HepG2 (cell line): ENCODE results near the gene ABCG4. TPM values are rescaled to one million over a fixed set of nuclear protein-coding genes. Genes with fewer than 3 reads are reported as not detected.
A peak's percentile ranks its signal among the peaks of the same experiment; 100 is the strongest.

Experiments
- ATAC-seq: fragments of 200-7000 bp; cut with Tn5 transposase; 3 replicates; pipeline ENCODE4 v1.9.1; 2020; ENCODE audit warnings: mild to moderate bottlenecking, moderate library complexity
- BruUV-seq: library from RNA; stranded (reverse); fragments of 400-500 nt; replicated peaks from 2 replicates; lab custom pipeline; 2021; lab: Mats Ljungman, UMichigan
- CTCF ChIA-PET: fragments of 300-600 bp; formaldehyde crosslinking; extraction: SDS; loops from one replicate; lab custom pipeline; 2021; ENCODE audit warnings: low total read pairs, inconsistent platforms, low intra/inter-chr PET ratio; lab: Yijun Ruan, JAX
- POLR2A ChIA-PET: fragments of 350-600 bp; sonication (Branson Sonifier 250); formaldehyde crosslinking; loops from one replicate; lab custom pipeline; 2020; ENCODE audit warnings: antibody characterized with exemption, inconsistent platforms; lab: Yijun Ruan, JAX
- DNase-seq: peaks from one replicate; pipeline ENCODE4 v3.0.0-alpha.2; 2015; ENCODE audit warnings: low spot score
- FAIRE-seq: peaks from 3 replicates; lab custom pipeline; 2011; peaks lifted over from hg19 to GRCh38; lab: Jason Lieb, UNC
- H2AFZ ChIP-seq: one replicate; pipeline ENCODE4 v1.6.1; 2011; ENCODE audit warnings: low read length, inconsistent platforms
- H3K27ac ChIP-seq: fragments of 300-600 bp; 3 replicates; pipeline ENCODE4 v1.8.0; 2011; ENCODE audit warnings: mixed run types, mild to moderate bottlenecking, mixed read lengths, low read length, inconsistent platforms; ENCODE audit not compliant: insufficient read depth; ENCODE audit errors: extremely low read length
- H3K27me3 ChIP-seq, 2 experiments: fragments of 200-600 bp in 1 of 2; 2 replicates in 1 of 2; 3 replicates in 1 of 2; pipeline versions ENCODE4 v1.6.0 to v1.8.0; 2011; ENCODE audit warnings: low read length in 2 of 2, mild to moderate bottlenecking in 2 of 2, moderate library complexity in 2 of 2, inconsistent platforms in 1 of 2; ENCODE audit not compliant: insufficient read depth in 2 of 2, control insufficient read depth in 1 of 2
- H3K36me3 ChIP-seq, 2 experiments: fragments of 200-600 bp in 1 of 2; replicated peaks in 1 of 2; 2 replicates in 1 of 2; 3 replicates in 1 of 2; pipeline versions ENCODE4 v1.5.1 to v1.8.0; 2011; ENCODE audit warnings: low read length in 2 of 2, inconsistent platforms in 1 of 2; ENCODE audit not compliant: insufficient read depth in 2 of 2, control insufficient read depth in 1 of 2
- H3K4me1 ChIP-seq: 2 replicates; pipeline ENCODE4 v1.5.1; 2012; ENCODE audit warnings: low read length, inconsistent platforms; ENCODE audit not compliant: insufficient read depth
- H3K4me2 ChIP-seq: 2 replicates; pipeline ENCODE4 v1.6.0; 2011; ENCODE audit warnings: low read depth, low read length, inconsistent platforms
- H3K4me3 ChIP-seq, 3 experiments: fragments of 200-600 bp in 1 of 3; sonication (generic), shearing (Covaris generic) in 1 of 3; replicated peaks in 1 of 3; 2 replicates each; pipeline ENCODE4 v1.5.1; 2011 to 2016; ENCODE audit warnings: low read length in 3 of 3, inconsistent platforms in 2 of 3, low read depth in 2 of 3, mild to moderate bottlenecking in 2 of 3, control low read depth in 1 of 3, mixed read lengths in 1 of 3; ENCODE audit not compliant: insufficient read depth in 1 of 3
- H3K79me2 ChIP-seq: one replicate; pipeline ENCODE4 v1.6.1; 2011; ENCODE audit warnings: low read length, inconsistent platforms; ENCODE audit not compliant: insufficient read depth
- H3K9ac ChIP-seq: 2 replicates; pipeline ENCODE4 v1.6.0; 2011; ENCODE audit warnings: mild to moderate bottlenecking, low read depth, low read length, inconsistent platforms; ENCODE audit not compliant: insufficient read depth
- H3K9me3 ChIP-seq: 2 replicates; pipeline ENCODE4 v1.5.1; 2012; ENCODE audit warnings: mild to moderate bottlenecking, low read length
- H4K20me1 ChIP-seq: 2 replicates; pipeline ENCODE4 v1.6.0; 2011; ENCODE audit warnings: inconsistent platforms, mild to moderate bottlenecking, low read length, moderate library complexity; ENCODE audit not compliant: insufficient read depth
- GABPB1 ChIP-seq: IDR thresholded peaks from 2 replicates; pipeline ENCODE4 v1.6.1; 2016; ENCODE audit warnings: mild to moderate bottlenecking, missing genetic modification reagents, moderate library complexity, missing compliant biosample characterization
- KLF11 ChIP-seq: IDR thresholded peaks from 2 replicates; pipeline ENCODE4 v1.6.1; 2016; ENCODE audit warnings: missing compliant biosample characterization
- MED13 ChIP-seq: sonication (generic); formaldehyde crosslinking; IDR thresholded peaks from 2 replicates; pipeline ENCODE4 v1.5.0; 2020; ENCODE audit warnings: missing genetic modification reagents
- NFYB ChIP-seq: sonication (generic); formaldehyde crosslinking; IDR thresholded peaks from 2 replicates; pipeline ENCODE4 v1.4.0; 2020; ENCODE audit warnings: missing genetic modification reagents
- NFYC ChIP-seq: IDR thresholded peaks from 2 replicates; pipeline ENCODE4 v1.6.1; 2016; ENCODE audit warnings: missing genetic modification reagents, missing compliant biosample characterization
- POLR2AphosphoS5 ChIP-seq: IDR thresholded peaks from 2 replicates; pipeline ENCODE4 v1.6.1; 2012; ENCODE audit warnings: low read depth, low read length
- RBM22 ChIP-seq: fragments of 200-400 bp; formaldehyde crosslinking; optimal IDR thresholded peaks from 2 replicates; pipeline ENCODE3; 2017; ENCODE audit warnings: mild to moderate bottlenecking, low read length, moderate library complexity
- RNF2 ChIP-seq: fragments of 450-650 bp; conservative IDR thresholded peaks from 2 replicates; pipeline ENCODE4 v1.6.1; 2016; ENCODE audit warnings: low read depth
- SMARCE1 ChIP-seq: fragments of 450-650 bp; IDR thresholded peaks from 2 replicates; pipeline ENCODE4 v1.6.1; 2017; ENCODE audit warnings: borderline replicate concordance
- ZNF143 ChIP-seq: sonication (generic); formaldehyde crosslinking; IDR thresholded peaks from 2 replicates; pipeline ENCODE4 v1.4.0; 2020; ENCODE audit warnings: missing genetic modification reagents
- ZNF337 ChIP-seq: sonication (generic); formaldehyde crosslinking; IDR thresholded peaks from 2 replicates; pipeline ENCODE4 v1.5.1; 2020; ENCODE audit warnings: missing genetic modification reagents, low read depth, mild to moderate bottlenecking, borderline replicate concordance
- WGBS: methylation state at CpG from one replicate; pipeline ENCODE4 v1.1.6; 2017; ENCODE audit warnings: low lambda C conversion rate; 5-methylcytosine and 5-hydroxymethylcytosine counted together
- in situ Hi-C: cut with HindIII; loops from 2 replicates; pipeline ENCODE4 v1.10.0; 2017; ENCODE audit warnings: low pct_unique_long_range_greater_than_20kb; ENCODE audit not compliant: extremely low pct_ligation_motif_present
- intact Hi-C: fragments of 100-400 bp; cut with micrococcal nuclease; formaldehyde crosslinking; loops from one replicate; pipeline ENCODE4 v1.10.0; 2022; ENCODE audit not compliant: unreplicated experiment
- polyA plus RNA-seq, 8 experiments: library from polyadenylated mRNA; depleted of rRNA in 3 of 8; stranded (reverse) in 7 of 8; unstranded in 1 of 8; fragments of >200 nt; fragmentation: Illumina TruSeq in 4 of 8; extraction: Trizol in 4 of 8; gene quantifications; 2 replicates each; pipeline versions ENCODE4 v1.2.1 to v1.2.3, GENCODE V29; 2011 to 2016; ENCODE audit warnings: low read depth in 4 of 8, missing spikeins in 1 of 8, mixed read lengths in 1 of 8; ENCODE audit not compliant: insufficient read depth in 1 of 8
- total RNA-seq, 5 experiments: library from RNA; depleted of rRNA; stranded (reverse); fragments of >200 nt; fragmentation: Illumina TruSeq; extraction: Trizol; gene quantifications; 2 replicates each; pipeline ENCODE4 v1.2.3, GENCODE V29; 2016; ENCODE audit warnings: low read depth in 1 of 5
- TF ChIP-seq, protein P1 (sequence below): sonication (generic); formaldehyde crosslinking; IDR thresholded peaks from 2 replicates; pipeline ENCODE4 v1.4.0; 2020; ENCODE audit warnings: missing genetic modification reagents
- TF ChIP-seq, protein P2 (sequence below): sonication (generic); formaldehyde crosslinking; IDR thresholded peaks from 2 replicates; pipeline ENCODE4 v1.5.1; 2020; ENCODE audit warnings: mild to moderate bottlenecking, moderate library complexity, missing genetic modification reagents
- TF ChIP-seq, protein P3 (sequence below): sonication (generic); formaldehyde crosslinking; IDR thresholded peaks from 2 replicates; pipeline ENCODE4 v1.4.0; 2020; ENCODE audit warnings: low read depth, missing genetic modification reagents
- TF ChIP-seq, protein P4 (sequence below): sonication (generic); formaldehyde crosslinking; IDR thresholded peaks from 2 replicates; pipeline ENCODE4 v1.4.0; 2020; ENCODE audit warnings: missing genetic modification reagents

Gene ABCG4
- total and polyA plus RNA-seq, 2 of the 13 experiments (the other 11 are each of a cell fraction or from before 2014, with no cell fraction given) = not detected

DNA sequence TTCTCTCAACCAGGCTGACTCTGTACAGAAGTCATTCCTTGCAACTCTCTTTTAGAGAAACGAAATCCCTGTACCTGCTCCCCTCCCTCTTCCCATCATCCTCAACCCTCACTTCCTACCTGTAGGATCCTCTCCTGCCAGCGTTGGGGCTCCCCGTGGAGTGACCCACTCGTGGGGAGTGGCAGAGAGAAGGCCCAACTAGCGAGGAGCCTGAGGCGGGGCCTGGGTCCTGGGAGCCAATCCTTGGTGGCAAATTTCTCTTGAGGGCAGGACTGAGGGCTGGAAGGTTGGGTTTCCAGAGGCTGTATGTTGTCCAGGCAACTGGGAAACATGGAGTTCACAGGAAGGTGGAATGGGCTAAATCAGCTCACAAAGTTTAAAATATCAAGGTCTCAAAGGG lies 46.8 kb downstream of the ABCG4 start:
- no peak overlapping the region for H3K9ac ChIP-seq
- H3K4me2 ChIP-seq = peak overlapping the region; percentile 55
- FAIRE-seq (no peak), ATAC-seq (peak; percentile 87), DNase-seq (peak; percentile 43)
- H2AFZ ChIP-seq = peak overlapping the region; percentile 69
- intact Hi-C loops = loop anchor here (5.0 kb wide), 1 partner anchor 88 kb away; the partner anchor contains the start of gene C2CD2L
- no peaks in the 10 kb centered on the region for H3K9me3 ChIP-seq
- in situ Hi-C loops = loop anchor here (10.0 kb wide), 1 partner anchor 279 kb away; no protein-coding TSS in a partner anchor
- H3K4me3 ChIP-seq = no peak overlapping the region; a peak in 1 of 6 replicates
- no peaks in the 10 kb centered on the region for H4K20me1 ChIP-seq
- H3K27me3 ChIP-seq = peaks cover 3 to 8% of the 10 kb centered on the region in 2 experiments; a peak in 3 of 5 replicates
- H3K36me3 ChIP-seq = no peaks in the 10 kb centered on the region
- H3K27ac ChIP-seq = no peak overlapping the region
- WGBS = 0% methylated on average over 6 of the region's 6 CpGs
- ChIA-PET POLR2A (interaction anchor here (1.5 kb wide), 1 partner anchor 26 kb away, joined by 5 read pairs; no protein-coding TSS in a partner anchor), CTCF (interaction anchor here (1.5 to 2.5 kb wide), 3 partner anchors 27 to 50 kb away, joined by 5 to 25 read pairs (median 13); partner anchors contain the start of gene NLRX1)
- H3K4me1 ChIP-seq = peaks cover 47% of the 10 kb centered on the region
- no TSS peak for BruUV-seq
- H3K79me2 ChIP-seq = no peaks in the 10 kb centered on the region
- no peak for TF ChIP-seq SMARCE1
- TF ChIP-seq, protein P1, sequence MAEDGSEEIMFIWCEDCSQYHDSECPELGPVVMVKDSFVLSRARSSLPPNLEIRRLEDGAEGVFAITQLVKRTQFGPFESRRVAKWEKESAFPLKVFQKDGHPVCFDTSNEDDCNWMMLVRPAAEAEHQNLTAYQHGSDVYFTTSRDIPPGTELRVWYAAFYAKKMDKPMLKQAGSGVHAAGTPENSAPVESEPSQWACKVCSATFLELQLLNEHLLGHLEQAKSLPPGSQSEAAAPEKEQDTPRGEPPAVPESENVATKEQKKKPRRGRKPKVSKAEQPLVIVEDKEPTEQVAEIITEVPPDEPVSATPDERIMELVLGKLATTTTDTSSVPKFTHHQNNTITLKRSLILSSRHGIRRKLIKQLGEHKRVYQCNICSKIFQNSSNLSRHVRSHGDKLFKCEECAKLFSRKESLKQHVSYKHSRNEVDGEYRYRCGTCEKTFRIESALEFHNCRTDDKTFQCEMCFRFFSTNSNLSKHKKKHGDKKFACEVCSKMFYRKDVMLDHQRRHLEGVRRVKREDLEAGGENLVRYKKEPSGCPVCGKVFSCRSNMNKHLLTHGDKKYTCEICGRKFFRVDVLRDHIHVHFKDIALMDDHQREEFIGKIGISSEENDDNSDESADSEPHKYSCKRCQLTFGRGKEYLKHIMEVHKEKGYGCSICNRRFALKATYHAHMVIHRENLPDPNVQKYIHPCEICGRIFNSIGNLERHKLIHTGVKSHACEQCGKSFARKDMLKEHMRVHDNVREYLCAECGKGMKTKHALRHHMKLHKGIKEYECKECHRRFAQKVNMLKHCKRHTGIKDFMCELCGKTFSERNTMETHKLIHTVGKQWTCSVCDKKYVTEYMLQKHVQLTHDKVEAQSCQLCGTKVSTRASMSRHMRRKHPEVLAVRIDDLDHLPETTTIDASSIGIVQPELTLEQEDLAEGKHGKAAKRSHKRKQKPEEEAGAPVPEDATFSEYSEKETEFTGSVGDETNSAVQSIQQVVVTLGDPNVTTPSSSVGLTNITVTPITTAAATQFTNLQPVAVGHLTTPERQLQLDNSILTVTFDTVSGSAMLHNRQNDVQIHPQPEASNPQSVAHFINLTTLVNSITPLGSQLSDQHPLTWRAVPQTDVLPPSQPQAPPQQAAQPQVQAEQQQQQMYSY (CRISPR knock-in tag) = peak; percentile 79
- no peak for TF ChIP-seq GABPB1
- TF ChIP-seq RBM22 = no peak
- no peak for TF ChIP-seq POLR2AphosphoS5
- TF ChIP-seq NFYB (CRISPR knock-in tag) = peak; percentile 78
- TF ChIP-seq NFYC (CRISPR knock-in tag) = peak; percentile 81
- TF ChIP-seq, protein P2, sequence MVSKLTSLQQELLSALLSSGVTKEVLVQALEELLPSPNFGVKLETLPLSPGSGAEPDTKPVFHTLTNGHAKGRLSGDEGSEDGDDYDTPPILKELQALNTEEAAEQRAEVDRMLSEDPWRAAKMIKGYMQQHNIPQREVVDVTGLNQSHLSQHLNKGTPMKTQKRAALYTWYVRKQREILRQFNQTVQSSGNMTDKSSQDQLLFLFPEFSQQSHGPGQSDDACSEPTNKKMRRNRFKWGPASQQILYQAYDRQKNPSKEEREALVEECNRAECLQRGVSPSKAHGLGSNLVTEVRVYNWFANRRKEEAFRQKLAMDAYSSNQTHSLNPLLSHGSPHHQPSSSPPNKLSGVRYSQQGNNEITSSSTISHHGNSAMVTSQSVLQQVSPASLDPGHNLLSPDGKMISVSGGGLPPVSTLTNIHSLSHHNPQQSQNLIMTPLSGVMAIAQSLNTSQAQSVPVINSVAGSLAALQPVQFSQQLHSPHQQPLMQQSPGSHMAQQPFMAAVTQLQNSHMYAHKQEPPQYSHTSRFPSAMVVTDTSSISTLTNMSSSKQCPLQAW = no peak
- no peak for TF ChIP-seq ZNF143
- TF ChIP-seq RNF2 = no peak
- TF ChIP-seq, protein P3, sequence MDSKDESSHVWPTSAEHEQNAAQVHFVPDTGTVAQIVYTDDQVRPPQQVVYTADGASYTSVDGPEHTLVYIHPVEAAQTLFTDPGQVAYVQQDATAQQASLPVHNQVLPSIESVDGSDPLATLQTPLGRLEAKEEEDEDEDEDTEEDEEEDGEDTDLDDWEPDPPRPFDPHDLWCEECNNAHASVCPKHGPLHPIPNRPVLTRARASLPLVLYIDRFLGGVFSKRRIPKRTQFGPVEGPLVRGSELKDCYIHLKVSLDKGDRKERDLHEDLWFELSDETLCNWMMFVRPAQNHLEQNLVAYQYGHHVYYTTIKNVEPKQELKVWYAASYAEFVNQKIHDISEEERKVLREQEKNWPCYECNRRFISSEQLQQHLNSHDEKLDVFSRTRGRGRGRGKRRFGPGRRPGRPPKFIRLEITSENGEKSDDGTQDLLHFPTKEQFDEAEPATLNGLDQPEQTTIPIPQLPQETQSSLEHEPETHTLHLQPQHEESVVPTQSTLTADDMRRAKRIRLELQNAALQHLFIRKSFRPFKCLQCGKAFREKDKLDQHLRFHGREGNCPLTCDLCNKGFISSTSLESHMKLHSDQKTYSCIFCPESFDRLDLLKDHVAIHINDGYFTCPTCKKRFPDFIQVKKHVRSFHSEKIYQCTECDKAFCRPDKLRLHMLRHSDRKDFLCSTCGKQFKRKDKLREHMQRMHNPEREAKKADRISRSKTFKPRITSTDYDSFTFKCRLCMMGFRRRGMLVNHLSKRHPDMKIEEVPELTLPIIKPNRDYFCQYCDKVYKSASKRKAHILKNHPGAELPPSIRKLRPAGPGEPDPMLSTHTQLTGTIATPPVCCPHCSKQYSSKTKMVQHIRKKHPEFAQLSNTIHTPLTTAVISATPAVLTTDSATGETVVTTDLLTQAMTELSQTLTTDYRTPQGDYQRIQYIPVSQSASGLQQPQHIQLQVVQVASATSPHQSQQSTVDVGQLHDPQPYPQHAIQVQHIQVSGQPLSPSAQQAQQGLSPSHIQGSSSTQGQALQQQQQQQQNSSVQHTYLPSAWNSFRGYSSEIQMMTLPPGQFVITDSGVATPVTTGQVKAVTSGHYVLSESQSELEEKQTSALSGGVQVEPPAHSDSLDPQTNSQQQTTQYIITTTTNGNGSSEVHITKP = peak; percentile 77
- no peak for TF ChIP-seq MED13 (CRISPR knock-in tag)
- no peak for TF ChIP-seq ZNF337 (CRISPR knock-in tag)
- TF ChIP-seq, protein P4, sequence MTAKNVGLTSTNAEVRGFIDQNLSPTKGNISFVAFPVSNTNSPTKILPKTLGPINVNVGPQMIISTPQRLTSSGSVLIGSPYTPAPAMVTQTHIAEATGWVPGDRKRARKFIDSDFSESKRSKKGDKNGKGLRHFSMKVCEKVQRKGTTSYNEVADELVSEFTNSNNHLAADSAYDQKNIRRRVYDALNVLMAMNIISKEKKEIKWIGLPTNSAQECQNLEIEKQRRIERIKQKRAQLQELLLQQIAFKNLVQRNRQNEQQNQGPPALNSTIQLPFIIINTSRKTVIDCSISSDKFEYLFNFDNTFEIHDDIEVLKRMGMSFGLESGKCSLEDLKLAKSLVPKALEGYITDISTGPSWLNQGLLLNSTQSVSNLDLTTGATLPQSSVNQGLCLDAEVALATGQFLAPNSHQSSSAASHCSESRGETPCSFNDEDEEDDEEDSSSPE (CRISPR knock-in tag) = no peak
- no peak for TF ChIP-seq KLF11 (CRISPR knock-in tag)
